ENCODE data around the gene TAF13.

TAF13 gene

DNA sequence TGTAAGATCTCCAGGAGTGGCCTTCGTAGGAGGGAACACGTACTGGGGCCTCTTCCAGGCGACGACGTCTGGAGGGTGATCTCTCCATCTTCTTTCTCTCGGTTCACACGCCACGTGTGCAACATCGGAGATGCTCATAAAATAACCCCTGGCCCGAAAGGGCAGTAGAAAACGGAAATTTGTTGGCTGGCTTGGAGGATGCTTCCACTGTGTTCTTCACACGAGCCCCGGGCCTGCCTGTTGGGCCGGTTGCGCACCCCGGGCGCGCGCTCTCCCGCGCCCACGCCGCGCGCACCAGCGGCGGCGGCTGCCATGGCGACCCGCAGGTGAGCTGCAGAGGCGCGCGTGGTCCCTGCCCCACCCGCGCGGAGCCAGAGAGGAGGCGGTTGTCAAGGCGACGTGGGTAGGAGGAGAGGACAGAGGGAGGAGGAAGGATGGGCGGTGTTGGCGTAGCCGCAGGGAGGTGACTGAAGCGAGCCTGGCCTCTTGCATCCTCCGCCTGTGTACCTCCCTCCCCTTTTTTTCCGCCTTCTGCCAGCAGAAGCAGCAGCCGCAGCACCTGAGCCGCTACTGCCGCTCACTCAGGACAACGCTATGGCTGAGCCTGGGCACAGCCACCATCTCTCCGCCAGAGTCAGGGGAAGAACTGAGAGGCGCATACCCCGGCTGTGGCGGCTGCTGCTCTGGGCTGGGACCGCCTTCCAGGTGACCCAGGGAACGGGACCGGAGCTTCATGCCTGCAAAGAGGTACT is 38.0 kb upstream of the TAF13 start, which contains the start of gene ELAPOR1:
TSS of gene ELAPOR1 (plus strand) at position 526 of the 752 bp plus-strand sequence. CDS start at position 595, 69 bp downstream.
- TF ChIP-seq, protein P1, sequence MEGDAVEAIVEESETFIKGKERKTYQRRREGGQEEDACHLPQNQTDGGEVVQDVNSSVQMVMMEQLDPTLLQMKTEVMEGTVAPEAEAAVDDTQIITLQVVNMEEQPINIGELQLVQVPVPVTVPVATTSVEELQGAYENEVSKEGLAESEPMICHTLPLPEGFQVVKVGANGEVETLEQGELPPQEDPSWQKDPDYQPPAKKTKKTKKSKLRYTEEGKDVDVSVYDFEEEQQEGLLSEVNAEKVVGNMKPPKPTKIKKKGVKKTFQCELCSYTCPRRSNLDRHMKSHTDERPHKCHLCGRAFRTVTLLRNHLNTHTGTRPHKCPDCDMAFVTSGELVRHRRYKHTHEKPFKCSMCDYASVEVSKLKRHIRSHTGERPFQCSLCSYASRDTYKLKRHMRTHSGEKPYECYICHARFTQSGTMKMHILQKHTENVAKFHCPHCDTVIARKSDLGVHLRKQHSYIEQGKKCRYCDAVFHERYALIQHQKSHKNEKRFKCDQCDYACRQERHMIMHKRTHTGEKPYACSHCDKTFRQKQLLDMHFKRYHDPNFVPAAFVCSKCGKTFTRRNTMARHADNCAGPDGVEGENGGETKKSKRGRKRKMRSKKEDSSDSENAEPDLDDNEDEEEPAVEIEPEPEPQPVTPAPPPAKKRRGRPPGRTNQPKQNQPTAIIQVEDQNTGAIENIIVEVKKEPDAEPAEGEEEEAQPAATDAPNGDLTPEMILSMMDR (IDR thresholded peaks at IDR 0.05; ENCODE audit: low read length, missing control alignments): no peak
- peak within 1 kb of the TSS; percentile 12 for H3K4me3 ChIP-seq (replicated peaks; ENCODE audit: low read depth, low read length)
- DNase-seq (ENCODE audit: low read depth): no peak

DNA sequence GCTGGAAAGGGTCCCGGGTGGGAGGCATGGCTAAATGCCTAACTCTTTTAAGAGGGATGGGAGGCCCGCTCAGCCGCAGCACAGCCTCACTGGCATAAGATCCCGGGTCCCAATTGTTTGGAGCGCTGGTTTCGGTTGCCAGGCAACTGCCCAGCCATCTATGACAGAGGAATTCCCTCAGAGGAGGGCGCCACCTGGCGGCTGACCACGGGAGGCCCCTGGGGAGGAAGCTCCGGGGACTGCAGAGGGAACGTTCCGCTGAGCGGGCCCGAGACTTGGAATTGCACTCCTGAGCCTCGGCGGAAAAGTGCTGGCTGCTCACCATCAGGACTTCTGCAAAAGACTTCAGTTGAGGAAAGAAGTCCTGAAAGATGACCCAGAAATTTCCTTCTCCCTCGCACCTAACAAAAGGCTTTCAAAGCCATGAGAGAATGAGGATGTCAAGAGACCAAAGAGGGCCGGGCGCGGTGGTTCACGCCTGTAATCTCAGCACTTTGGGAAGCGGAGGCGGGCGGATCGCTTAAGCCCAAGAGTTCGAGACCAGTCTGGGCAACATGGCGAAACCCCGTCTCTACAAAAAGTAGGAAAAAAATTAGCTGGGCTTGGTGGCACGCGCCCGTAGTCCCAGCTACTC is 37.0 kb upstream of the TAF13 start:
- peak; percentile 92 for DNase-seq (ENCODE audit: low read depth)
- H3K4me3 ChIP-seq (replicated peaks; ENCODE audit: low read depth, low read length): peak overlapping the region; percentile 26
- TF ChIP-seq, protein P1 (IDR thresholded peaks at IDR 0.05; ENCODE audit: low read length, missing control alignments): peak; percentile 98

DNA sequence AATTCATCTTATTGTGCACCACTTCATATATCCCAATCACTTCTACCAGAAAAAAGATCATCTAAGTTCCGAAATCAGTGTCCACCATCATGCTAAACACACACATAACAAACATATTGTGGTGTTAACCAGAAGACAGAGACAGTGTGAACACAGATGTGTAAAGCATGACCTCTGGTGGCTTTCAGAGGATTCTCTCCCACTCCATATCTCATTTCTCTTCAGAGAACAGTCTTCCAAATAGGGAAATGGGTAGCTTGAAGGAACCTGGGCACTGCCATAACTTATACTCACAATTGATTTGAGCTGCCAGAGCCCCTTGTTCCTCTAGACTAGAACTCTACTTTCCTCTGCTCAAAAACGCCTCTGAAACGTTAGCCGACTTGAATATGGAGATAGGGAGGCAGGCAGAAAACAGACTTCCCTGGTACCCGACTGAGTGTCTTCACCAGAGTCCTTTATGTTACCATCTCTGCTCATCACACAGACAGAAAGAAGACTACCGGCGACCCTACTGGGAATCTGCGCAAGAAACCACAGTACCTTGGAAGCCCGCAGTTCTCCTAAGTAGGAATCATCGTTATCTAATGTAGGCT is 36.4 kb upstream of the TAF13 start:
- peak; percentile 47 for DNase-seq (ENCODE audit: low read depth)
- peak overlapping the region; percentile 26 for H3K4me3 ChIP-seq (replicated peaks; ENCODE audit: low read depth, low read length)
- TF ChIP-seq, protein P1 (IDR thresholded peaks at IDR 0.05; ENCODE audit: low read length, missing control alignments): peak; percentile 27

DNA sequence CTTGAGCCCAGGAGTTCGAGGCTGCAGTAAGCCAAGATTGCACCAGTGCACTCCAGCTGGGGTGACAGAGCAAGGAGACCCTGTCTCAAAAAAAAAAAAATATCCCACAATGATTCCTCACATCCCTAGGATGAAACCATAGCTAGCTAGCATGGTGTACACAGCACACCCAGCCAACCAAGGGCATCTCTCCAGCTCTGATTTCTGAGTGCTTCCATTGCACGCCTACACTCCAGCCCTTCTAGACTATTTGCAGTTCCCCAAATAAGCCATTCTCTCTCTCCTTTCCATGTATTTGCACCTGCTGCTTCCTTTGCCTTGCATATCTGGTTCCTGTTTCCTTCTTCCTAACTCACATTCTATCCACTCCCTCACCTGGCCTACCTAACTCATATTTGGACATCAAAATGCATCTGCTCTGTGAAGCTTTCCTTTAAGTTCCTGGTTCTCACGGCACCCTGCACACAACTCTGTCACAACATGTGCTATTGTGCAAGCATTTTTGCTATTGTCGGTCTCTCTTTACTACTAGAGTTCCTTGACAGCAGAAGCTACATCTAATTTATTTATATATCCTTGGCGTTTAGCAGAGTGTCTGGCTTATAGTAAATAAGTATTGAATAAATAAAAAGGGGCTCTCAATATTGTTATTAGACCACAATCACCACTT is 35.7 kb upstream of the TAF13 start:
- no peak overlapping the region for H3K4me3 ChIP-seq (replicated peaks; ENCODE audit: low read depth, low read length)
- no peak for DNase-seq (ENCODE audit: low read depth)
- TF ChIP-seq, protein P1 (IDR thresholded peaks at IDR 0.05; ENCODE audit: low read length, missing control alignments): no peak

DNA sequence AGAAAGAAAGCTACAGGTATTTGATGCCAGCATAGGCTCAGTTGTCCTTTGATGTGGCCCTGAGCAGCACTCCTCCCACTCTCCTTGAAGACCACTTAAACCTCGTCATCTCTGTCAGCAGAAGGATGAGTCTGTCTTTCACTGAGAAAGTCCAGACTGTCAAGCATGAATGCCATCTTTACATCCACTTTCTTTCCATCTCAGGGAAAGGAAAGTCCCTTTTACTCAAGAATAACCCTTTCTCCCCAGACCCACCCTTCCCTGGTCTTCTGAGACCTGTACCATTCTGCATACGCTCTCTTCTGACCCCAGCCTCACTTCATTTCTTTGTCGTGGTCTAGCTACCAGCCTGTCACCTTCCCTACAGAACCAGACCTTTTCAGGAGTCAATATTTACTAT is 34.1 kb upstream of the TAF13 start:
- DNase-seq (ENCODE audit: low read depth): no peak
- H3K4me3 ChIP-seq (replicated peaks; ENCODE audit: low read depth, low read length): no peak overlapping the region
- TF ChIP-seq, protein P1 (IDR thresholded peaks at IDR 0.05; ENCODE audit: low read length, missing control alignments): no peak

DNA sequence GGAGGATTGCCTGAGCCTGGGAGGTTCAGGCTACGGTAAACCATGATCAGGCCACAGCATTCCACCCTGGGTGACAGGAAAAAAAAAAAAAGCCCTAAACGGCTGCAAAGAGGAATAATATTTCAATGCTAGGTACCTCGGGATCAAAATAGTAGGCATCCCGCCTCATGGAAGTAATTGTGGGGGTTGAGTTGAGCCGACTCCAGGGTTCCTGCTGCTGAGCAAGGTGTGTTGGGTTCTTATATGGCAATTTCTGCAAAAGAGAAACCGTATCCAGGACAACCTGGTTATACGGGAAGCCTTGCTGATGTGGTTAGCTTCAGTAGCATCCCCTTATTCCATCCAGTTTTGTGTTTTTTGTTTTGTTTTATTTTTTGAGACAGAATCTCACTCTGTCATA is 32.0 kb upstream of the TAF13 start:
- H3K4me3 ChIP-seq (replicated peaks; ENCODE audit: low read depth, low read length): no peak overlapping the region
- DNase-seq (ENCODE audit: low read depth): no peak
- TF ChIP-seq, protein P1 (IDR thresholded peaks at IDR 0.05; ENCODE audit: low read length, missing control alignments): no peak

Measured in fibroblast of pulmonary artery (primary cell).